GM19438 (cell line): ENCODE data around the gene ZRANB3.

Experiments
- ATAC-seq: cut with Tn5 transposase; IDR thresholded peaks from one replicate; pipeline ENCODE4 v1.9.1; 2021; ENCODE audit warnings: low read depth; ENCODE audit not compliant: unreplicated experiment

Gene ZRANB3

GRCh38 chr2:135186054-135186453, 345.0 kb downstream of the ZRANB3 start:
- ATAC-seq: no peak

DNA sequence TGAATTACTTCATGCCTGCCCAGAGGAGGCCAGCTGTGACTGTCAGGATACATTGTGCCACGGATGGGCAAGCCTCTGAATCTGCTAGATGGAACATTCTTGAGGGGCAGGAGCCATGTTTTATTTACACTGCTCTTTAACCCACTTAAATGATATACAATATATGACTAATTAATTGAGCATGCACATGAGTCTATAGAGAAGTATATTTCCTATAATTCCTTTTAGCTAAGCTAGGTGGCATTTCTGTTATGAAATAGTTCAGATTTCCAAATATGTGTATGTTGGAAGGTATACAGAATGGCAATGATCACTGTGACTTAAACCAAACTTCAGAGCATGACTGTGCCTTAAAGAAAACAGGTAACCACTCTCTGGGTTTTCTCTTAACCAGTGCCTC, 347.2 kb downstream of the ZRANB3 start:
- no peak for ATAC-seq

GRCh38 chr2:135182601-135183000, 348.4 kb downstream of the ZRANB3 start:
- ATAC-seq: no peak

DNA sequence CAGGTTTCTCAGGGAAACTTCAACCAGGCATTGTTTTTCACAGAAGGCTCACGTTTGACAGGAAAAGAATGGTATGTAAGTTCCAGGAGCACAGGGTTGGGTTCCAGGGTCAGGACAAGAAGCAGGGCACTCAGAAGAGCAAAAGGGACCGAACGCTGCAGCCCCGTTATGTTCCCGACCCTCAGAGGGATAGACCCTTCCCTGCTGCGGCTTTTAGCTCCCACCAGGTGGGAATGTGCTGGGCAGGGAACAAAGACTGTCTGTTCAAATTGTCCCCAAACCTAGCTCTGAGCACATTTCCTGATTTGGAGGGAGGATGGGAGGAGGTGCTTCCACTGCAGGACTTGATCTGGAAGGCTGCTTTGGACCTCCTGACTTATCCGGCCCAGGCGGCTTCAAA, 348.8 kb downstream of the ZRANB3 start:
- ATAC-seq: no peak

GRCh38 chr2:135179689-135180088, 351.3 kb downstream of the ZRANB3 start:
- no peak for ATAC-seq

GRCh38 chr2:135175177-135175576, 355.8 kb downstream of the ZRANB3 start:
- no peak for ATAC-seq

DNA sequence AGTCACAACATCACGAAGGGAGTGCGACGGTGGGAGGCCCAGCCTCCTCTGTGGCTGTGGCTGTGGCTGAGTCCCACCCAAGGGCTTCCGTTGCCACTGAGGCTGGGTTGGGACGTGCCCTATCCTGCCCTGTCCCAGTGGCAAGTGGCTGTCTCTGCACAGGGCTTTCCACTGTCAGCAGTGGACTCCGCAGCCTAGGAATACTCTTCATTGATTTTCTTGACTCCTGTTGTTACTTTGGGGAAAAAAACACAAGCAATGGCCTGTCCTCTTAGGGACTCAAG, 356.3 kb downstream of the ZRANB3 start:
- no peak for ATAC-seq

- ATAC-seq: no peak
Observed at GRCh38 chr2:135174049-135174809, 356.8 kb downstream of the ZRANB3 start.

- ATAC-seq: no peak
Observed at GRCh38 chr2:135169900-135170753, 360.9 kb downstream of the ZRANB3 start.

DNA sequence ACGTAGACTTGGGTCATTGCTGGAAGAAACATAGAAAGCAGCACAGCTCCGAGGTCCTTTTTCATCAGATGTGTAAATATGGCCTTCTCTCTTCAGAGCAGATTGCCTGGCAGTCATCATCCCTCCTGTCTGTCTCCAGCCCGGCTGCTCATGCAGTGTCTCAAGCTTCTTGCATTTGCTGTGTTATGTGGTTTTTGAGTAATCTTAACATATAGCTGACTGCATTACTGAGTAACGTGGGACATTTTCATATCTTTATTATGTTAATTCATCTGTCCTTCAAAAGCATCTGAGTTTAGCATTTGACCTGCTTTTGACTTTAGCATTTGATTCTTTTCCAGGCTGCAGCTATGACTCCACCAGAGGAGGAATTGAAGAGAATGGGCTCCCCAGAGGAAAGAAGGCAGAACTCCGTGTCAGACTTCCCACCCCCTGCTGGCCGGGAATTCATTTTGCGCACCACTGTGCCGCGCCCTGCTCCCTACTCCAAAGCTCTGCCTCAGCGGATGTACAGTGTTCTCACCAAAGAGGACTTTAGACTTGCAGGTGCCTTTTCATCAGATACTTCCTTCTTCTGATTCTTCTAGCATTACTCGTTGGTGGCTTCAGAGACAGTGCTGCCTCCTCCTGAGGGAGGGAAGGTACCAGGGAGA, 362.7 kb downstream of the ZRANB3 start:
- ATAC-seq: no peak

DNA sequence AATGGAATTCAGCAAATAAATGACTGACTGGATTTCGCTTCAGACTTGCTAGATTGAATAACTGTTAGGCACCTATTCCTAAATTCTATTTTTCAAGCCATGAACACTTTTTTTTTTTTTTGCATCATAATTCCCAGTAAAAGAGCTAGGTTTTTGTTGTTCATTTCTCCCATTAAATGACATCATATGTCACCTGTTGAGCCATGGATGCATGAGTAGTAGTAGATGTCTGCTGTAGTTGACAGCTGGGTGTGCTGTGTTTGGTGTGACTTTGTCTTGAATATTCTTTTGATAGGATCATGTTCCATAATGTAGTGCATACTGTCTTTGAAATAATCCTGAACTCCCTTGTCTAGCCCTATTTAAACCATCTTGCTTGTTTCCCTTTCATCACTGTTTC, 363.7 kb downstream of the ZRANB3 start:
- no peak for ATAC-seq

- ATAC-seq: no peak
Observed at GRCh38 chr2:135164431-135164830, 366.6 kb downstream of the ZRANB3 start.

DNA sequence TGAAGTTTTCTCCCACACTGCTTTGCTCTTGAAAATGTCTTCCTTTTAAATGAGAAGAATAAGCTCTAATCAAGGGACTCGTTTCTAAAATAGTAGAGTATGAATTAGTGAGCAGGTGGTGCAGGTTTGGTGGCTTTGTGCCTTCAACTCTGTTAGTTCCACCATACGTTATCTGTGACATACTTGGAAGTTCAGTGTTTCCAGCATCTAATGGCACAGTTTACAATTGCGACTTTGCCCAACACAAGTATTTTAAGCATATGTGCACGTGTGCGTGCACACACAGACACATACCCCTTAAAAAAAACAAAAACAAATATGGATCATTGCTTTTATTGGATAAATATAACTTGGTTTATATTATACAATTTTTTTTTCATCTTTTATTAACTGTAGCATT, 367.1 kb downstream of the ZRANB3 start:
- no peak for ATAC-seq

GRCh38 chr2:135163306-135163705, 367.7 kb downstream of the ZRANB3 start:
- no peak for ATAC-seq

- no peak for ATAC-seq
Observed at GRCh38 chr2:135162786-135163185, 368.2 kb downstream of the ZRANB3 start.

- ATAC-seq: no peak
Observed at GRCh38 chr2:135162377-135162776, 368.6 kb downstream of the ZRANB3 start.

DNA sequence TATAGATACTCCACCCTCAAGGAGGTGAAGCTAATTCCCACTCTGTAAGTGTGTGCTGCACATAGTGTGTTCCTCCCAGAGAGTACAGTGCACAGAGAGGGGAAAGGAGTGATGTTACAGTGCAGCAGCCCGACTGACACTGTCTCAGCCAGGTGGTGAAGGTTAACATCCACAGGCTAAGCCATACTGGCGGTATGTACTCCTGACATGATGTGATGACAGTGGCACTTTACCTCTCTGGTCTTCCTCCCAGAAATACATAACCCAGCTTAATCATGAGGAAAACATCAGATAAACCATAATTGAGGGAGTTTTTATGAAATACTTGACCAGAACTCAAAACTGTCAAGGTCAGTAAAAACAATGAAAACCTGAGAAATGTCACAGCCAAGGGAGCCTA, 371.8 kb downstream of the ZRANB3 start:
- no peak for ATAC-seq

- no peak for ATAC-seq
Observed at GRCh38 chr2:135157856-135158255, 373.2 kb downstream of the ZRANB3 start.

GRCh38 chr2:135154962-135155361, 376.1 kb downstream of the ZRANB3 start:
- ATAC-seq: no peak

GRCh38 chr2:135152361-135152760, 378.7 kb downstream of the ZRANB3 start:
- no peak for ATAC-seq

- ATAC-seq: no peak
Observed at GRCh38 chr2:135151615-135152014, 379.4 kb downstream of the ZRANB3 start.

DNA sequence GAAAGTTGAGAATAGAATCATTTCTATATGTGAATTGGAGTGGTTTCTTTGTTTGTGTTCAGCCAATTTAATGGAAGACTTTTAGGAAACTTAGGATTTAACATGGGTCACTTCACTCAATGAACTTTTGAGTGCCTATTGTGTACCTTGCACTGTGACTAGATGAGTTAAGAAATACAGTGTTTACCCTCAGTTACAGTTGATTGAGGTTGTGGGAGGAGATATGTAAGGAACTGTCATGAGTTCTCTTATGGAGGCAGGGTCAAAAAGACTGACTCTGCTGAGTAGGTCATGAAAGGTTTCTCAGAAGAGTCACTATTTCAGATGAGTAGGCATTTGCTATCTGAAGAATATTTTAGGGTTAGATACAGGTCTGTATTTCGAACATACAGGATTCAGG, 380.3 kb downstream of the ZRANB3 start:
- ATAC-seq: no peak
